Duodenal mucosa (tissue), 2 donors: ENCODE results near the gene KIF3B.

ENCODE experiments used
- H3K27ac ChIP-seq: one replicate; pipeline ENCODE4 v1.7.0; 2013; ENCODE audit warnings: low read depth, low read length
- H3K27me3 ChIP-seq, 2 donors: one replicate each; pipeline ENCODE4 v1.7.0; 2013; ENCODE audit warnings: low read length in 2 of 2, control low read depth in 1 of 2; ENCODE audit not compliant: insufficient read depth in 2 of 2, control insufficient read depth in 1 of 2
- H3K36me3 ChIP-seq, 2 donors: one replicate each; pipeline ENCODE4 v1.7.0; 2013; ENCODE audit warnings: low read length in 2 of 2, control low read depth in 1 of 2; ENCODE audit not compliant: insufficient read depth in 2 of 2, control insufficient read depth in 1 of 2
- H3K4me1 ChIP-seq, 2 donors: one replicate each; pipeline ENCODE4 v1.7.0; 2013; ENCODE audit warnings: low read length in 2 of 2, control low read depth in 1 of 2; ENCODE audit not compliant: insufficient read depth in 2 of 2, control insufficient read depth in 1 of 2
- H3K4me3 ChIP-seq, 2 donors: one replicate each; pipeline ENCODE4 v1.7.0; 2013; ENCODE audit warnings: low read length in 2 of 2, low read depth in 1 of 2
- H3K9ac ChIP-seq, 2 donors: one replicate each; pipeline ENCODE4 v1.7.0; 2013; ENCODE audit warnings: low read length in 2 of 2, low read depth in 1 of 2
- H3K9me3 ChIP-seq, 2 donors: one replicate each; pipeline ENCODE4 v1.7.0; 2013; ENCODE audit warnings: low read length in 2 of 2, control low read depth in 1 of 2; ENCODE audit not compliant: control insufficient read depth in 1 of 2

Gene KIF3B

DNA sequence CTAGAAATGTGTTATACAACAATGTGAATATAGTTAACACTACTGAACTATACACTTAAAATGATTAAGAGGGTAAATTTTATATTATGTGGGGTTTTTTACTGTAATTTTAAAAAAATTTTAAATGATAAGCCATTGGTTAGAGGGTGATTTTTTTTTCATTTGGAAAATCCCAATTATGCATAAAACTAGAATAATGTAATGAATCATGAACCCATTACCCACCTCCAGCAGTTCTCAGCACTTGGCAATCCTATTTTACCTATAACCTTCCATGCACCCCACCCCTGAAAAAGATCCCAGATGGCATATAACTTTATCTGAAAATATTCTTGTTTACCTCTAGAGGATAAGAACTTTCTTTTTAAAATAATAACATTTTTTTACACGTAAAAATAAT is 13.7 kb downstream of the KIF3B start:
- Histone ChIP-seq H3K4me1 (peaks cover 14 to 24% of the 10 kb centered on the region in 2 donors), H3K27ac (no peak overlapping the region), H3K4me3 (no peak overlapping the region), H3K9ac (no peak overlapping the region), H3K27me3 (no peaks in the 10 kb centered on the region), H3K36me3 (no peaks in the 10 kb centered on the region), H3K9me3 (no peaks in the 10 kb centered on the region)

- Histone ChIP-seq H3K9ac (no peak overlapping the region), H3K4me3 (no peak overlapping the region), H3K36me3 (no peaks in the 10 kb centered on the region), H3K4me1 (peaks cover 14 to 26% of the 10 kb centered on the region in 2 donors), H3K27ac (no peak overlapping the region), H3K27me3 (no peaks in the 10 kb centered on the region), H3K9me3 (no peaks in the 10 kb centered on the region)
Measured at GRCh38 chr20:32292548-32292947, 15.1 kb downstream of the KIF3B start.

GRCh38 chr20:32294071-32294470 is 16.6 kb downstream of the KIF3B start:
- no peaks in the 10 kb centered on the region for H3K27me3 ChIP-seq
- H3K4me1 ChIP-seq, result peaks cover 14 to 20% of the 10 kb centered on the region in 2 donors
- H3K9ac ChIP-seq, result no peak overlapping the region
- no peak overlapping the region for H3K4me3 ChIP-seq
- no peaks in the 10 kb centered on the region for H3K36me3 ChIP-seq
- H3K9me3 ChIP-seq, result no peaks in the 10 kb centered on the region
- no peak overlapping the region for H3K27ac ChIP-seq

DNA sequence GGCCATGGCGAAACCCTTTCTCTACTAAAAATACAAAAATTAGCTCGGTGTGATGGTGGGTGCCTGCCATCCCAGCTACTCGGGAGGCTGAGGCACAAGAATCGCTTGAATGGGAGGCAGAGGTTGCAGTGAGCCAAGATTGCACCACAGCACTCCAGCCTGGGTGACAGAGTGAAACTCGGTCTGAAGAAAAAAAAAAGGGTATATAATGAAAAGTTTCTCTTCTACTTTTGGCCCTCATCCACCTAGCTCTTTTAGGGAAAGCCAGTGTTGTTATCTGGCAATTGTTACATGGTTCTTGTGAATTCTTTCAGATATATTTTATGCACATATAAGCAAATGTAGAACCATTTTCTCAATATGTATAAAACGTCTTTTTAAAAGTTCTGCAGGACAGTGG is 19.0 kb downstream of the KIF3B start:
- H3K4me1 ChIP-seq, result peaks cover 5 to 9% of the 10 kb centered on the region in 2 donors

DNA sequence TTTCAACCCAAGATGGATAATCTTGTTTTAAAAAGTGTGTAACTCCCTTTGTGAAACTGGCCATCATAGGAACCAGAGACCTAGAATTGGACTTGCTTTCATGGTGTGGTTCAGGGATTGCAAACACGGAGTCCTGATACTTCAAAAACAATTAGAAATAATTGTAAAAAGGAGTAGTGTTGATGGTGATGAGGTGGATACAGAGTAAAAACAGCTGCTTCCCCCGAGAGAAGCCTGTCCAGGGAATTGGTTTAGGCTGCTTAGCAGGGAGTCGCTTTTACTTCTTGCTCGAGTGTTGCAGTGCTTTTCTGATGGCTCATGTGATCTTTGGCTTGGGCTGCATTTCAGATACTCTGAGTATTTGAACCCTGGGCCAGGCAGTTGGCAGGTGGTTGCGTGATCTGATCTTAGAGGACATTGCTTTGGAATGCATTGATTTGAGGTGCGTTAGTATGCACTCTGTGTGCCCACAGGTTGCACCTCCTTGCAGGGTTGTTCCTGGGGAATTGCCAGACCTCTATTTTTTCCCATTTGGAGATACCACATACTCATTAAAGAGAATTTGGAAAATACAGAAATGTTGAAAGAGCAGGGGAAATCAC is 19.5 kb downstream of the KIF3B start:
- H3K4me1 ChIP-seq, result peaks cover 5 to 14% of the 10 kb centered on the region in 2 donors
- no peaks in the 10 kb centered on the region for H3K9me3 ChIP-seq
- H3K36me3 ChIP-seq, result no peaks in the 10 kb centered on the region
- H3K27ac ChIP-seq, result no peak overlapping the region
- H3K9ac ChIP-seq, result no peak overlapping the region
- no peak overlapping the region for H3K4me3 ChIP-seq
- no peaks in the 10 kb centered on the region for H3K27me3 ChIP-seq

More for the DNA sequence above, 19.0 kb downstream of the KIF3B start:
- Histone ChIP-seq H3K36me3 (no peaks in the 10 kb centered on the region), H3K4me3 (no peak overlapping the region), H3K27ac (no peak overlapping the region), H3K9me3 (no peaks in the 10 kb centered on the region), H3K9ac (no peak overlapping the region), H3K27me3 (no peaks in the 10 kb centered on the region)

DNA sequence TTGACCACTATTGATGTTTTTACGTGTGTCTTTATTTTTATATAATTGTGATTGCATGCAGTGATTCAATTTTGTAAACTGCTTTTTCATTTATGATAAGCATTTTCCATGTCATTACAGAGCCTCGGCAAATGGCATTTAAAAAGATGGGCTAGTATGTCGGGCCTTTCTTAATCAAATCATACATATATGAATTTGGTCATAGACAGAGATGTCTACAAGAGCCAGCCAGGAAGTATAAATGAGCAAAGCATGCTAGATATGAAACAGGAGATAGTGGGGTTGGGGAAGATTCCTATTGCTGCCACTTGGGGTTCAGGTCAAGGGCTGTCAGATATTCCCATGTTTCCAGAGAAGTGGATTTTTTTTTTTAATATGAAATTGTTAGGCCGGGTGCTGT is 20.0 kb downstream of the KIF3B start:
- H3K9me3 ChIP-seq, result no peaks in the 10 kb centered on the region
- H3K9ac ChIP-seq, result no peak overlapping the region
- H3K4me1 ChIP-seq, result peaks cover 5 to 15% of the 10 kb centered on the region in 2 donors
- no peaks in the 10 kb centered on the region for H3K27me3 ChIP-seq
- H3K27ac ChIP-seq, result no peak overlapping the region
- H3K36me3 ChIP-seq, result no peaks in the 10 kb centered on the region
- no peak overlapping the region for H3K4me3 ChIP-seq

GRCh38 chr20:32300647-32301046 is 23.2 kb downstream of the KIF3B start:
- Histone ChIP-seq H3K27ac (no peak overlapping the region), H3K9me3 (no peaks in the 10 kb centered on the region), H3K27me3 (no peaks in the 10 kb centered on the region), H3K4me1 (peaks cover 5 to 15% of the 10 kb centered on the region in 2 donors), H3K4me3 (no peak overlapping the region), H3K9ac (no peak overlapping the region), H3K36me3 (peaks cover 0 to 3% of the 10 kb centered on the region in 2 donors)

GRCh38 chr20:32301719-32302506 is 24.5 kb downstream of the KIF3B start:
- Histone ChIP-seq H3K9me3 (no peaks in the 10 kb centered on the region), H3K4me1 (peaks cover 4 to 9% of the 10 kb centered on the region in 2 donors), H3K9ac (no peak overlapping the region), H3K36me3 (peaks cover 0 to 3% of the 10 kb centered on the region in 2 donors), H3K27ac (no peak overlapping the region), H3K4me3 (no peak overlapping the region), H3K27me3 (no peaks in the 10 kb centered on the region)

- Histone ChIP-seq H3K4me1 (peaks cover 0 to 6% of the 10 kb centered on the region in 2 donors), H3K9me3 (no peaks in the 10 kb centered on the region), H3K27ac (no peak overlapping the region), H3K36me3 (peaks cover 0 to 3% of the 10 kb centered on the region in 2 donors), H3K9ac (no peak overlapping the region), H3K4me3 (no peak overlapping the region), H3K27me3 (no peaks in the 10 kb centered on the region)
Measured at GRCh38 chr20:32302507-32302872, 25.0 kb downstream of the KIF3B start.

DNA sequence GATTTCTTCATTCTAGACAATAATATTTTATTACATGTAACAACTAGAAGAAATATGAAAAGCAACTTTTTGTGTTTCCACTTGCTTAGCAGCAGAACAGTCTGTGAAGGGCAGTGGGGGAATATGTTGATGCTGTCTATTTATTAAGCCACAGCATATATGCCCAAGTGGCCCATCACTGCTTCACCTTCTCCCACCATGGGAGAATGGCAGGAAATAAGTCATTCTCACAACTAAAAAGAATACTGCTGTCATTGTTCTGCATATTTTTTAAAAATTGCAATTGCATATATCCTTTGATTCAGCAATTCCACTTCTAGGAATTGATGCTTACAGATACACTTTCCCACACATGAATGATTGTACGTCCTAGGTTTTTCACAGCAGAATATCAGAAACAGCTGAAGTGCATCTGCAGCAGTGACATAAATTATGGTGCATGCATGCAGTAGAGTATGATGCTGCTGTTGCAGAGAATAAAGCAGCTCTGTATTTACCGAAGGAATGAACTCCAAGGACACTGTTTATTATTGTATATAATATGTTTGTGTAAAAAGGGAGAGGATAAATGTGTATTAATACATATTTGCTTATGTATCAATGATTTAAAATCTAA is 26.8 kb downstream of the KIF3B start:
- H3K27ac ChIP-seq, result no peak overlapping the region
- H3K36me3 ChIP-seq, result peaks cover 0 to 3% of the 10 kb centered on the region in 2 donors
- H3K4me3 ChIP-seq, result no peak overlapping the region
- H3K9me3 ChIP-seq, result no peaks in the 10 kb centered on the region
- no peak overlapping the region for H3K9ac ChIP-seq
- no peaks in the 10 kb centered on the region for H3K27me3 ChIP-seq
- H3K4me1 ChIP-seq, result peaks cover 0 to 6% of the 10 kb centered on the region in 2 donors
